Adrenal gland (tissue), 5 donors: Measurements from ENCODE around the gene TJP3.

Experiments
- CTCF ChIP-seq, 6 experiments: fragments of 450-650 bp in 4 of 6; fragments of 200-600 bp in 2 of 6; sonication (generic) in 1 of 6; IDR thresholded peaks; 1 replicate in 5 of 6; 2 replicates in 1 of 6; pipeline versions ENCODE4 v1.5.1 to v1.8.0; 2016 to 2021; ENCODE audit warnings: antibody characterized with exemption in 6 of 6, mild to moderate bottlenecking in 2 of 6, moderate library complexity in 1 of 6
- POLR2A ChIP-seq, 2 donors: fragments of 450-650 bp; IDR thresholded peaks; one replicate each; pipeline ENCODE4 v1.6.1; 2017; ENCODE audit warnings: antibody characterized with exemption in 2 of 2, mild to moderate bottlenecking in 2 of 2, moderate library complexity in 1 of 2
- donor health status: DM: no; HTN: no; CAD: no.

DNA sequence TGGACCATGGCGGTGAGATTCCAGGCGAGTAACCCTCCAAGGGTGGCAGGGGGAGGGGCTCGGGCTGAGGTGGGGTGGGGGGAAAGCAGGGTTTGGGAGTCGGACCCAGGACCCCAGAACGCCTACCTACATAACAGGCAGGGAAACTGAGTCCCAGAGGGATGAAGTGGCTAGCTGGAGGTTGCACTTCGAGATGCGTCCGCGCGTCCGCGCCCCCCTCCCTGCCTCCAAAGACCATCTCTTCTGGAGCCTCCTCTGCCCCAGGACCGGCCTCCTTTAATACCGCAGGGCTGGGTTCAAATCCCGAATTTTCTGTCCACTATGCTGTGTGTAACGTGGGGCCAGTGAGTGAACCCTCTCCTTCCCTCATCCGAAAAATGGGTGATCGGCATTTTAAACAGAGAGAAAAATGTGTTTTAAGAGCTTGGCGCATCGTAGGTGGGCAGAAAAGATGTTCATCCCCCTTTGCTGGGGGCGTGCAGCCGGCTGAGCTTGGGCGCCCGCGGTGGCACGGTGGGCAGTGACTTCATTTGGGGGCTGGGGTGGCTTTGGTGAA lies 13.8 kb downstream of the TJP3 start:
- TF ChIP-seq POLR2A (IDR thresholded peaks at IDR 0.05) (no peak), CTCF (IDR thresholded peaks at IDR 0.05) (no peak)
